SU-DHL-6 (cell line): ENCODE data around the gene HHEX.

Experiments used
- CTCF ChIP-seq: fragments of 200-600 bp; sonication (generic); IDR thresholded peaks from one replicate; pipeline ENCODE4 v1.5.1; 2017; ENCODE audit warnings: antibody characterized with exemption, mild to moderate bottlenecking, low read length, moderate library complexity; ENCODE audit not compliant: insufficient read depth, poor library complexity, severe bottlenecking
- EZH2phosphoT487 ChIP-seq: fragments of 200-600 bp; sonication (generic), shearing (Covaris generic); conservative IDR thresholded peaks from 2 replicates; pipeline ENCODE4 v1.6.1; 2018; ENCODE audit warnings: mild to moderate bottlenecking, antibody characterized with exemption, low read length, moderate library complexity, mixed read lengths

GRCh38 chr10:92722349-92722748 lies 32.6 kb downstream of the HHEX start:
- TF ChIP-seq CTCF (no peak), EZH2phosphoT487 (no peak)
